Loucy (cell line): ENCODE data around the gene HTR7.

Source experiments
- EZH2phosphoT487 ChIP-seq: fragments of 200-600 bp; IDR thresholded peaks from 2 replicates; pipeline ENCODE4 v1.6.1; 2018; ENCODE audit warnings: antibody characterized with exemption, mild to moderate bottlenecking, moderate library complexity, borderline replicate concordance
- TF ChIP-seq, protein P1 (sequence below): fragments of 200-600 bp; sonication (generic); conservative IDR thresholded peaks from 2 replicates; pipeline ENCODE4 v1.5.1; 2014; ENCODE audit warnings: mild to moderate bottlenecking, antibody characterized with exemption, low read length

DNA sequence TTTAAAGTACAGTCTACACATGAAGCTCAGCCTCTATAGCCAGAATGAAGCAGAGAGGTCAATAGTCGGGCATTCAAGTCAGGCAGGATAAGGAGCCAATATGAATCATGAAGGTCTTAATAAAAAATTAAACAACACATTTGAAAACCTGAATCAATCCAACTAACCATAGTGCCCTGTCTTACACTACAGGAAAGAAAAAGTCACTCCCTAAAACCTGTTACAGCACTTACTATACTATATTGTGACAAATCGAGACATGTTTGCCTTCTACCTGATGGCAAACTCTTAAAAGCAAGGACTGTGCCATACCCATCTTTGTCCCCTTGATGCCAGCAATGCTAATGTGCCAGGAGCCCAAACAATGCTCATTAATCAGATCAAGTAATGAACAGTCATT lies 117.6 kb downstream of the HTR7 start:
- TF ChIP-seq, protein P1, sequence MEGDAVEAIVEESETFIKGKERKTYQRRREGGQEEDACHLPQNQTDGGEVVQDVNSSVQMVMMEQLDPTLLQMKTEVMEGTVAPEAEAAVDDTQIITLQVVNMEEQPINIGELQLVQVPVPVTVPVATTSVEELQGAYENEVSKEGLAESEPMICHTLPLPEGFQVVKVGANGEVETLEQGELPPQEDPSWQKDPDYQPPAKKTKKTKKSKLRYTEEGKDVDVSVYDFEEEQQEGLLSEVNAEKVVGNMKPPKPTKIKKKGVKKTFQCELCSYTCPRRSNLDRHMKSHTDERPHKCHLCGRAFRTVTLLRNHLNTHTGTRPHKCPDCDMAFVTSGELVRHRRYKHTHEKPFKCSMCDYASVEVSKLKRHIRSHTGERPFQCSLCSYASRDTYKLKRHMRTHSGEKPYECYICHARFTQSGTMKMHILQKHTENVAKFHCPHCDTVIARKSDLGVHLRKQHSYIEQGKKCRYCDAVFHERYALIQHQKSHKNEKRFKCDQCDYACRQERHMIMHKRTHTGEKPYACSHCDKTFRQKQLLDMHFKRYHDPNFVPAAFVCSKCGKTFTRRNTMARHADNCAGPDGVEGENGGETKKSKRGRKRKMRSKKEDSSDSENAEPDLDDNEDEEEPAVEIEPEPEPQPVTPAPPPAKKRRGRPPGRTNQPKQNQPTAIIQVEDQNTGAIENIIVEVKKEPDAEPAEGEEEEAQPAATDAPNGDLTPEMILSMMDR: no peak
- no peak for TF ChIP-seq EZH2phosphoT487
